Mammary epithelial cell (primary cell): Measurements from ENCODE around the gene LMOD1.

Source experiments
- EZH2 ChIP-seq: IDR thresholded peaks from 2 replicates; pipeline ENCODE4 v1.6.1; 2012; ENCODE audit warnings: low read length, inconsistent platforms, borderline replicate concordance
- TF ChIP-seq, protein P1 (sequence below), 2 donors: IDR thresholded peaks in 1 of 2; conservative IDR thresholded peaks in 1 of 2; 2 replicates each; pipeline ENCODE4 v1.5.1; 2011 to 2012; ENCODE audit warnings: inconsistent platforms in 2 of 2, low read length in 2 of 2, mild to moderate bottlenecking in 2 of 2, control low read depth in 1 of 2, low read depth in 1 of 2; ENCODE audit not compliant: insufficient read depth in 1 of 2; ENCODE audit errors: extremely low read depth in 1 of 2

- TF ChIP-seq, protein P1, sequence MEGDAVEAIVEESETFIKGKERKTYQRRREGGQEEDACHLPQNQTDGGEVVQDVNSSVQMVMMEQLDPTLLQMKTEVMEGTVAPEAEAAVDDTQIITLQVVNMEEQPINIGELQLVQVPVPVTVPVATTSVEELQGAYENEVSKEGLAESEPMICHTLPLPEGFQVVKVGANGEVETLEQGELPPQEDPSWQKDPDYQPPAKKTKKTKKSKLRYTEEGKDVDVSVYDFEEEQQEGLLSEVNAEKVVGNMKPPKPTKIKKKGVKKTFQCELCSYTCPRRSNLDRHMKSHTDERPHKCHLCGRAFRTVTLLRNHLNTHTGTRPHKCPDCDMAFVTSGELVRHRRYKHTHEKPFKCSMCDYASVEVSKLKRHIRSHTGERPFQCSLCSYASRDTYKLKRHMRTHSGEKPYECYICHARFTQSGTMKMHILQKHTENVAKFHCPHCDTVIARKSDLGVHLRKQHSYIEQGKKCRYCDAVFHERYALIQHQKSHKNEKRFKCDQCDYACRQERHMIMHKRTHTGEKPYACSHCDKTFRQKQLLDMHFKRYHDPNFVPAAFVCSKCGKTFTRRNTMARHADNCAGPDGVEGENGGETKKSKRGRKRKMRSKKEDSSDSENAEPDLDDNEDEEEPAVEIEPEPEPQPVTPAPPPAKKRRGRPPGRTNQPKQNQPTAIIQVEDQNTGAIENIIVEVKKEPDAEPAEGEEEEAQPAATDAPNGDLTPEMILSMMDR (conservative IDR thresholded peaks at IDR 0.05 in 1 of 2, IDR thresholded peaks at IDR 0.05 in 1 of 2; ENCODE audit: extremely low read depth in 1 of 2, insufficient read depth in 1 of 2, low read depth in 1 of 2, low read length in 2 of 2) = no peak
- TF ChIP-seq EZH2 = no peak
Measured at GRCh38 chr1:201902198-201902597, 44.1 kb downstream of the LMOD1 start.
